H9 (cell line): Measurements from ENCODE around the gene IFT25. TPM values are rescaled to one million over a fixed set of nuclear protein-coding genes. Genes with fewer than 3 reads are reported as not detected.

Experiments used
- DNase-seq: peaks from one replicate; pipeline ENCODE4 v3.0.0-alpha.2; 2017
- H2AFZ ChIP-seq: one replicate; pipeline ENCODE4 v1.6.1; 2013; ENCODE audit warnings: mild to moderate bottlenecking, low read length, control low read depth, moderate library complexity
- H2AK5ac ChIP-seq: 2 replicates; pipeline ENCODE4 v1.6.1; 2013; ENCODE audit warnings: low read length, control low read depth, mixed read lengths; ENCODE audit not compliant: insufficient read length
- H2BK120ac ChIP-seq: one replicate; pipeline ENCODE4 v1.6.1; 2013; ENCODE audit warnings: low read depth, mild to moderate bottlenecking, low read length, control low read depth, inconsistent platforms; ENCODE audit not compliant: poor library complexity, severe bottlenecking
- H2BK12ac ChIP-seq: 2 replicates; pipeline ENCODE4 v1.6.1; 2013; ENCODE audit warnings: low read length, control low read depth, mixed read lengths, low read depth; ENCODE audit not compliant: insufficient read length
- H2BK15ac ChIP-seq: 2 replicates; pipeline ENCODE4 v1.6.1; 2013; ENCODE audit warnings: low read depth, low read length, control low read depth
- H2BK20ac ChIP-seq: one replicate; pipeline ENCODE4 v1.6.1; 2013; ENCODE audit warnings: low read depth, mild to moderate bottlenecking, low read length, control low read depth, inconsistent platforms; ENCODE audit not compliant: poor library complexity, severe bottlenecking
- H2BK5ac ChIP-seq: 2 replicates; pipeline ENCODE4 v1.6.1; 2013; ENCODE audit warnings: low read length, control low read depth, mixed read lengths; ENCODE audit not compliant: insufficient read length
- H3K14ac ChIP-seq: 2 replicates; pipeline ENCODE4 v1.6.1; 2013; ENCODE audit warnings: low read length, control low read depth; ENCODE audit not compliant: insufficient read depth
- H3K18ac ChIP-seq: 2 replicates; pipeline ENCODE4 v1.6.1; 2013; ENCODE audit warnings: low read depth, mild to moderate bottlenecking, mixed read lengths, low read length, control low read depth; ENCODE audit not compliant: insufficient read length
- H3K23ac ChIP-seq: 2 replicates; pipeline ENCODE4 v1.6.1; 2013; ENCODE audit warnings: low read length, control low read depth, mixed read lengths, low read depth; ENCODE audit not compliant: insufficient read length
- H3K23me2 ChIP-seq: 2 replicates; pipeline ENCODE4 v1.6.1; 2013; ENCODE audit warnings: low read depth, mild to moderate bottlenecking, mixed read lengths, low read length, control low read depth; ENCODE audit not compliant: insufficient read length, poor library complexity, severe bottlenecking
- H3K27ac ChIP-seq: 2 replicates; pipeline ENCODE4 v1.5.1; 2013; ENCODE audit warnings: low read length, control low read depth, mixed read lengths, low read depth; ENCODE audit not compliant: insufficient read length
- H3K27me3 ChIP-seq: 2 replicates; pipeline ENCODE4 v1.6.1; 2013; ENCODE audit warnings: low read length, control low read depth, inconsistent platforms; ENCODE audit not compliant: insufficient read depth
- H3K4ac ChIP-seq: 2 replicates; pipeline ENCODE4 v1.6.1; 2013; ENCODE audit warnings: low read depth, mild to moderate bottlenecking, control low read depth, inconsistent platforms, low read length, moderate library complexity
- H3K4me1 ChIP-seq: 2 replicates; pipeline ENCODE4 v1.6.1; 2013; ENCODE audit warnings: low read length, control low read depth, inconsistent platforms; ENCODE audit not compliant: insufficient read depth
- H3K4me2 ChIP-seq: 2 replicates; pipeline ENCODE4 v1.6.1; 2013; ENCODE audit warnings: low read length, control low read depth, mixed read lengths; ENCODE audit not compliant: insufficient read length, insufficient read depth
- H3K56ac ChIP-seq: 2 replicates; pipeline ENCODE4 v1.6.1; 2013; ENCODE audit warnings: low read depth, mild to moderate bottlenecking, mixed read lengths, low read length, control low read depth; ENCODE audit not compliant: insufficient read length
- H3K79me1 ChIP-seq: 2 replicates; pipeline ENCODE4 v1.6.1; 2013; ENCODE audit warnings: low read depth, mild to moderate bottlenecking, moderate library complexity, low read length, control low read depth, inconsistent platforms; ENCODE audit not compliant: insufficient read depth, poor library complexity, severe bottlenecking
- H3K79me2 ChIP-seq: 2 replicates; pipeline ENCODE4 v1.6.1; 2013; ENCODE audit warnings: low read length, control low read depth, inconsistent platforms; ENCODE audit not compliant: insufficient read depth
- H3K9ac ChIP-seq: 2 replicates; pipeline ENCODE4 v1.6.1; 2013; ENCODE audit warnings: low read length, control low read depth, mixed read lengths; ENCODE audit not compliant: insufficient read length; ENCODE audit errors: extremely low read depth
- H3K9me3 ChIP-seq: one replicate; pipeline ENCODE4 v1.6.1; 2013; ENCODE audit warnings: low read depth, low read length, inconsistent platforms; ENCODE audit not compliant: control insufficient read depth
- H3T11ph ChIP-seq: one replicate; pipeline ENCODE4 v1.6.1; 2013; ENCODE audit warnings: mild to moderate bottlenecking, low read length, control low read depth, inconsistent platforms
- H4K20me1 ChIP-seq: one replicate; pipeline ENCODE4 v1.6.1; 2013; ENCODE audit not compliant: control insufficient read depth, insufficient read length, insufficient read depth
- H4K5ac ChIP-seq: 2 replicates; pipeline ENCODE4 v1.6.1; 2013; ENCODE audit warnings: low read depth, mild to moderate bottlenecking, mixed read lengths, low read length, control low read depth; ENCODE audit not compliant: insufficient read length
- H4K8ac ChIP-seq: replicated peaks from 2 replicates; pipeline ENCODE4 v1.6.1; 2013; ENCODE audit warnings: low read length, control low read depth, mixed read lengths, low read depth; ENCODE audit not compliant: insufficient read length
- H4K91ac ChIP-seq: 2 replicates; pipeline ENCODE4 v1.6.1; 2013; ENCODE audit warnings: low read depth, mild to moderate bottlenecking, moderate library complexity, mixed read lengths, low read length, control low read depth; ENCODE audit not compliant: insufficient read length
- H3K27ac Mint-ChIP-seq, 3 experiments: 2 replicates in 2 of 3; 3 replicates in 1 of 3; pipeline ENCODE4 v1.8.0; 2020 to 2021; ENCODE audit warnings: mixed read lengths in 3 of 3, mild to moderate bottlenecking in 1 of 3, moderate library complexity in 1 of 3
- H3K27me3 Mint-ChIP-seq: 2 replicates; pipeline ENCODE4 v1.8.0; 2021; ENCODE audit warnings: low read depth, mild to moderate bottlenecking, moderate library complexity, mixed read lengths
- H3K36me3 Mint-ChIP-seq, 3 experiments: 2 replicates in 2 of 3; 3 replicates in 1 of 3; pipeline ENCODE4 v1.8.0; 2020 to 2021; ENCODE audit warnings: low read depth in 3 of 3, mixed read lengths in 3 of 3; ENCODE audit not compliant: insufficient read depth in 1 of 3
- H3K4me1 Mint-ChIP-seq, 2 experiments: 2 replicates each; pipeline ENCODE4 v1.8.0; 2020; ENCODE audit warnings: mixed read lengths in 2 of 2
- H3K4me3 Mint-ChIP-seq, 2 experiments: 2 replicates in 1 of 2; 3 replicates in 1 of 2; pipeline ENCODE4 v1.8.0; 2020 to 2021; ENCODE audit warnings: mild to moderate bottlenecking in 2 of 2, mixed read lengths in 2 of 2, moderate library complexity in 1 of 2
- H3K9me3 Mint-ChIP-seq, 2 experiments: 2 replicates in 1 of 2; 3 replicates in 1 of 2; pipeline ENCODE4 v1.8.0; 2020; ENCODE audit warnings: mild to moderate bottlenecking in 2 of 2, mixed read lengths in 2 of 2, moderate library complexity in 1 of 2
- WGBS: extraction: QIAGEN DNeasy Blood & Tissue Kit; methylation state at CpG from one replicate; pipeline ENCODE4 v1.1.7; 2013; ENCODE audit warnings: missing lambda C conversion rate, low lambda C conversion rate, mixed read lengths; ENCODE audit not compliant: insufficient read length; ENCODE audit errors: extremely low coverage; 5-methylcytosine and 5-hydroxymethylcytosine counted together
- total RNA-seq: library from RNA; stranded (reverse); gene quantifications from 2 replicates; pipeline ENCODE4 v1.2.1, GENCODE V29; 2021
- TF ChIP-seq, protein P1 (sequence below): fragments of 200-600 bp; sonication (generic); conservative IDR thresholded peaks from 3 replicates; pipeline ENCODE4 v1.8.0; 2021; ENCODE audit warnings: antibody characterized with exemption, mild to moderate bottlenecking

The IFT25 gene
- total RNA-seq, 1 experiment from 2014 or later: 36.8 TPM

GRCh38 chr1:53889304-53890298 lies 55.9 kb downstream of the IFT25 start, which contains the start of gene YIPF1:
Gene YIPF1, minus strand, starts transcription at chr1:53889797. Its CDS starts 860 bp downstream, at chr1:53888937.
- peaks cover 0 to 16% (median 4%) of the 10 kb centered on the region in 3 experiments; a peak in 3 of 7 replicates for H3K36me3 Mint-ChIP-seq
- Histone ChIP-seq H2BK20ac (no peak within 1 kb of the TSS), H3K4me1 (no peaks in the 10 kb centered on the region; the same call in 1 of the 2 replicates), H2BK15ac (no peak within 1 kb of the TSS), H4K91ac (no peak within 1 kb of the TSS), H3K27ac (no peak within 1 kb of the TSS), H2AK5ac (no peak within 1 kb of the TSS), H3T11ph (no peak within 1 kb of the TSS), H3K79me1 (no peaks in the 10 kb centered on the region), H4K20me1 (no peaks in the 10 kb centered on the region), H2BK12ac (no peak within 1 kb of the TSS), H3K18ac (peak within 1 kb of the TSS; percentile 2), H3K9ac (peak within 1 kb of the TSS; percentile 45), H3K27me3 (no peaks in the 10 kb centered on the region), H2BK5ac (no peak within 1 kb of the TSS), H3K14ac (peak within 1 kb of the TSS; percentile 33), H3K23me2 (no peaks in the 10 kb centered on the region), H4K8ac (no peak within 1 kb of the TSS), H3K23ac (no peak within 1 kb of the TSS), H3K56ac (no peak within 1 kb of the TSS), H3K4ac (no peak within 1 kb of the TSS), H4K5ac (no peak within 1 kb of the TSS), H3K79me2 (no peaks in the 10 kb centered on the region), H3K9me3 (no peaks in the 10 kb centered on the region), H3K4me2 (peak within 1 kb of the TSS; percentile 74), H2BK120ac (no peak within 1 kb of the TSS), H2AFZ (peak within 1 kb of the TSS; percentile 43)
- peak within 1 kb of the TSS; percentile 93 to 95 for H3K4me3 Mint-ChIP-seq
- WGBS: no CpG with 5 or more reads among the region's 62 CpGs
- H3K4me1 Mint-ChIP-seq: peaks cover 12 to 19% of the 10 kb centered on the region in 2 experiments
- no peaks in the 10 kb centered on the region for H3K9me3 Mint-ChIP-seq
- peak; percentile 93 for DNase-seq
- H3K27ac Mint-ChIP-seq: peak within 1 kb of the TSS; percentile 56 to 87 (median 75); a peak in 6 of 7 replicates
- TF ChIP-seq, protein P1, sequence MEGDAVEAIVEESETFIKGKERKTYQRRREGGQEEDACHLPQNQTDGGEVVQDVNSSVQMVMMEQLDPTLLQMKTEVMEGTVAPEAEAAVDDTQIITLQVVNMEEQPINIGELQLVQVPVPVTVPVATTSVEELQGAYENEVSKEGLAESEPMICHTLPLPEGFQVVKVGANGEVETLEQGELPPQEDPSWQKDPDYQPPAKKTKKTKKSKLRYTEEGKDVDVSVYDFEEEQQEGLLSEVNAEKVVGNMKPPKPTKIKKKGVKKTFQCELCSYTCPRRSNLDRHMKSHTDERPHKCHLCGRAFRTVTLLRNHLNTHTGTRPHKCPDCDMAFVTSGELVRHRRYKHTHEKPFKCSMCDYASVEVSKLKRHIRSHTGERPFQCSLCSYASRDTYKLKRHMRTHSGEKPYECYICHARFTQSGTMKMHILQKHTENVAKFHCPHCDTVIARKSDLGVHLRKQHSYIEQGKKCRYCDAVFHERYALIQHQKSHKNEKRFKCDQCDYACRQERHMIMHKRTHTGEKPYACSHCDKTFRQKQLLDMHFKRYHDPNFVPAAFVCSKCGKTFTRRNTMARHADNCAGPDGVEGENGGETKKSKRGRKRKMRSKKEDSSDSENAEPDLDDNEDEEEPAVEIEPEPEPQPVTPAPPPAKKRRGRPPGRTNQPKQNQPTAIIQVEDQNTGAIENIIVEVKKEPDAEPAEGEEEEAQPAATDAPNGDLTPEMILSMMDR: no peak
- H3K27me3 Mint-ChIP-seq: peaks cover 3% of the 10 kb centered on the region
